AG04449 (cell line): ENCODE measurements around the gene CTDNEP1.

Experiments
- CTCF ChIA-PET: fragments of 350-600 bp; formaldehyde crosslinking; extraction: SDS; loops from one replicate; lab custom pipeline; 2021; ENCODE audit warnings: antibody characterized with exemption; lab: Yijun Ruan, JAX
- POLR2A ChIA-PET: fragments of 400-600, 350-600 bp; formaldehyde crosslinking; extraction: SDS; loops from one replicate; lab custom pipeline; 2020; ENCODE audit warnings: antibody characterized with exemption, inconsistent platforms; lab: Yijun Ruan, JAX
- DNase-seq: peaks from one replicate; pipeline ENCODE4 v3.0.0-alpha.2; 2010; ENCODE audit warnings: low read depth, low spot score
- H3K4me3 ChIP-seq: 2 replicates; pipeline ENCODE4 v1.5.1; 2011; ENCODE audit warnings: low read depth, mild to moderate bottlenecking, control low read depth, low read length
- TF ChIP-seq, protein P1 (sequence below): IDR thresholded peaks from one replicate; pipeline ENCODE4 v1.5.1; 2011; ENCODE audit warnings: mild to moderate bottlenecking, moderate library complexity, low read length, control low read depth, inconsistent platforms; ENCODE audit not compliant: insufficient read depth; ENCODE audit errors: missing control alignments

Gene CTDNEP1

DNA sequence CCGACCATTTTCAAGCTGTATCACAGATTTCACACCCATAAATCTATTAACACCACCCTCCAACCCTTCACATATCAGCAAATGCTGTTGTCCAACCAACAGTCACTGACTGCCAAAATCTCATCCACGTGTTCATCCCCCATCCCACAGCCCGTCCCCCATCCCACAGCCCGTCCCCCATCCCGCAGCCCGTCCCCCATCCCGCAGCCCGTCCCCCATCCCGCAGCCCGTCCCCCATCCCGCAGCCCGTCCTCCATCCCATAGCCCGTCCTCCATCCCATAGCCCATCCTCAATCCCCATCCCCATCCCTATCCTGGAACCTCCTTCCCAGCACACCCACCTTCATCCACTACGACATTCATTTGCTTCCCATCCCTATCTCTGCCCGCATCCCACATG, 46.0 kb downstream of the CTDNEP1 start:
- H3K4me3 ChIP-seq: peak overlapping the region; percentile 56
- DNase-seq: no peak
- CTCF ChIA-PET: interaction anchor here (1.2 kb wide), 1 partner anchor 28 kb away, joined by 3 read pairs; no protein-coding TSS in a partner anchor
- TF ChIP-seq, protein P1, sequence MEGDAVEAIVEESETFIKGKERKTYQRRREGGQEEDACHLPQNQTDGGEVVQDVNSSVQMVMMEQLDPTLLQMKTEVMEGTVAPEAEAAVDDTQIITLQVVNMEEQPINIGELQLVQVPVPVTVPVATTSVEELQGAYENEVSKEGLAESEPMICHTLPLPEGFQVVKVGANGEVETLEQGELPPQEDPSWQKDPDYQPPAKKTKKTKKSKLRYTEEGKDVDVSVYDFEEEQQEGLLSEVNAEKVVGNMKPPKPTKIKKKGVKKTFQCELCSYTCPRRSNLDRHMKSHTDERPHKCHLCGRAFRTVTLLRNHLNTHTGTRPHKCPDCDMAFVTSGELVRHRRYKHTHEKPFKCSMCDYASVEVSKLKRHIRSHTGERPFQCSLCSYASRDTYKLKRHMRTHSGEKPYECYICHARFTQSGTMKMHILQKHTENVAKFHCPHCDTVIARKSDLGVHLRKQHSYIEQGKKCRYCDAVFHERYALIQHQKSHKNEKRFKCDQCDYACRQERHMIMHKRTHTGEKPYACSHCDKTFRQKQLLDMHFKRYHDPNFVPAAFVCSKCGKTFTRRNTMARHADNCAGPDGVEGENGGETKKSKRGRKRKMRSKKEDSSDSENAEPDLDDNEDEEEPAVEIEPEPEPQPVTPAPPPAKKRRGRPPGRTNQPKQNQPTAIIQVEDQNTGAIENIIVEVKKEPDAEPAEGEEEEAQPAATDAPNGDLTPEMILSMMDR: no peak
- POLR2A ChIA-PET: interaction anchor here (0.8 kb wide), 1 partner anchor 14 kb away, joined by 3 read pairs; the partner anchor contains the start of genes ACADVL and DLG4

- POLR2A ChIA-PET: no interaction called here
- H3K4me3 ChIP-seq: peak overlapping the region; percentile 56
- DNase-seq: no peak
- TF ChIP-seq, protein P1: no peak
- CTCF ChIA-PET: interaction anchor here (1.2 kb wide), 1 partner anchor 28 kb away, joined by 3 read pairs; no protein-coding TSS in a partner anchor
These were observed 46.6 kb downstream of the CTDNEP1 start for GRCh38 chr17:7204828-7205461.

GRCh38 chr17:7204336-7204735, 47.2 kb downstream of the CTDNEP1 start:
- peak overlapping the region; percentile 56 for H3K4me3 ChIP-seq
- TF ChIP-seq, protein P1: no peak
- ChIA-PET POLR2A (no interaction called here), CTCF (interaction anchor here (1.6 kb wide), 1 partner anchor 151 kb away, joined by 3 read pairs; no protein-coding TSS in a partner anchor)
- DNase-seq: no peak

GRCh38 chr17:7203391-7203790, 48.1 kb downstream of the CTDNEP1 start:
- DNase-seq: no peak
- TF ChIP-seq, protein P1: no peak
- H3K4me3 ChIP-seq: no peak overlapping the region
- CTCF ChIA-PET: interaction anchor here (0.9 to 2.0 kb wide), 4 partner anchors 16 to 158 kb away, joined by 3 to 11 read pairs (median 3); partner anchors contain the start of genes ACADVL and DLG4
- POLR2A ChIA-PET: no interaction called here

DNA sequence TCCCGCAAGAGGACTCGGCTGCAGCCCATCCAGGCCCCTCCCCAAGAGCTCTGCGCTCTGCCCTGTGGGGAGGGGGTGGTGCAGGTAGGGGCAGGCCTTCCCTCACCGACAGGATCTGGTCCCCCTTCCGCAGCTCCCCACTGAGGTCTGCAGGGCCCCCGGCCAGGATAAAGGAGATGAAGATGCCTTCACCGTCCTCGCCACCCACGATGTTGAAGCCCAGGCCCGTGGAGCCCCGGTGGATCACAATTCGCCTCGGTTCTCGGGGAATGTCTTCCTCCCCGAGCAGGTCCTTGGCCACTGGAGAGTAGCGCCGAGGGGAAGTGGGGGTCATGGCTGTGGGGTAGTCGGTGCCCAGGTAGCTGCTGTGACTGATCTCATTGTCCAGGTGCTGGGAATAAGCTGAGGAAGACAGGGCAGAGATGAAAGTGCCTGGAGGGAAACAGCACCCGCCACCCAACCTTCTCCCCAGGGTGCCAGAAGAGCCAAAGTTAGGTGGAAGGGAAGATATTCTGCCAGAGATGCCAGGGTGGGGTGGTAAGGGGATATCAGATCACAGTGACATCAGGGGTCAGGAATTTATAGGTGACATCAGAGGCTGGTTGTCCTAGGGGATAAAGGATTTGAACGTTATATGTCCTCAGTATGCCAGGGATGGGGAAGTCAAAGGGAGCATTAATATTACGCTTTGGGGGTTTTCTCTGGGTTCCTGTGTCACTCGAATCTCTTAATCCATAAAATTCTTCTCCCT, 54.7 kb downstream of the CTDNEP1 start:
- CTCF ChIA-PET: no interaction called here
- DNase-seq: no peak
- H3K4me3 ChIP-seq: no peak overlapping the region
- TF ChIP-seq, protein P1: no peak
- POLR2A ChIA-PET: interaction anchor here (0.7 kb wide), 1 partner anchor 151 kb away, joined by 3 read pairs; no protein-coding TSS in a partner anchor

- ChIA-PET POLR2A (no interaction called here), CTCF (interaction anchor here (1.0 to 1.6 kb wide), 2 partner anchors 19 to 150 kb away, joined by 4 to 5 read pairs; no protein-coding TSS in a partner anchor)
- H3K4me3 ChIP-seq: no peak overlapping the region
- TF ChIP-seq, protein P1: no peak
- DNase-seq: no peak
These were observed 55.6 kb downstream of the CTDNEP1 start for GRCh38 chr17:7195971-7196370.
